HepG2 (cell line): ENCODE measurements around the gene SIGLEC6. TPM values are rescaled to one million over a fixed set of nuclear protein-coding genes. Genes with fewer than 3 reads are reported as not detected.

Experiments used
- AKAP8 ChIP-seq: sonication (generic); formaldehyde crosslinking; IDR thresholded peaks from 2 replicates; pipeline ENCODE4 v1.5.1; 2020; ENCODE audit warnings: mild to moderate bottlenecking, missing genetic modification reagents
- ATRX ChIP-seq: sonication (generic); formaldehyde crosslinking; IDR thresholded peaks from 2 replicates; pipeline ENCODE4 v1.4.0; 2020; ENCODE audit warnings: missing genetic modification reagents, borderline replicate concordance
- CBFB ChIP-seq: sonication (generic); formaldehyde crosslinking; IDR thresholded peaks from 2 replicates; pipeline ENCODE4 v1.4.0; 2020; ENCODE audit warnings: missing genetic modification reagents
- DDIT3 ChIP-seq: sonication (generic); formaldehyde crosslinking; IDR thresholded peaks from 2 replicates; pipeline ENCODE4 v1.4.0; 2020; ENCODE audit warnings: mild to moderate bottlenecking, missing genetic modification reagents
- E2F2 ChIP-seq: sonication (generic); formaldehyde crosslinking; IDR thresholded peaks from 2 replicates; pipeline ENCODE4 v1.4.0; 2020; ENCODE audit warnings: missing genetic modification reagents, borderline replicate concordance
- FOXK2 ChIP-seq: fragments of 450-650 bp; IDR thresholded peaks from 2 replicates; pipeline ENCODE4 v1.6.1; 2016
- GTF2F1 ChIP-seq: fragments of 150-350 bp; IDR thresholded peaks from 2 replicates; pipeline ENCODE4 v1.6.1; 2014; ENCODE audit warnings: low read length
- JUNB ChIP-seq: sonication (generic); formaldehyde crosslinking; IDR thresholded peaks from 2 replicates; pipeline ENCODE4 v1.8.0; 2022; ENCODE audit warnings: missing genetic modification reagents, mild to moderate bottlenecking, borderline replicate concordance
- MNT ChIP-seq: fragments of 450-650 bp; IDR thresholded peaks from 2 replicates; pipeline ENCODE4 v1.6.1; 2016
- NCOR1 ChIP-seq: fragments of 200-600 bp; sonication (generic); IDR thresholded peaks from 2 replicates; pipeline ENCODE4 v1.7.0; 2017; ENCODE audit warnings: antibody characterized with exemption, low read length, borderline replicate concordance
- NR2F6 ChIP-seq, 2 experiments: IDR thresholded peaks; 2 replicates each; pipeline ENCODE4 v1.6.1; 2016; ENCODE audit warnings: antibody characterized with exemption in 1 of 2, mild to moderate bottlenecking in 1 of 2
- SMARCC2 ChIP-seq: fragments of 450-650 bp; IDR thresholded peaks from 2 replicates; pipeline ENCODE4 v1.6.1; 2017; ENCODE audit warnings: antibody characterized with exemption, mild to moderate bottlenecking
- TAF15 ChIP-seq: fragments of 200-400 bp; formaldehyde crosslinking; IDR thresholded peaks from one replicate; pipeline ENCODE4 v1.6.1; 2018; ENCODE audit warnings: mild to moderate bottlenecking, low read depth, low read length; ENCODE audit not compliant: poor library complexity, severe bottlenecking
- TSC22D2 ChIP-seq: sonication (generic); formaldehyde crosslinking; IDR thresholded peaks from 2 replicates; pipeline ENCODE4 v1.5.1; 2020; ENCODE audit warnings: missing genetic modification reagents, mild to moderate bottlenecking, borderline replicate concordance
- U2AF2 ChIP-seq: fragments of 200-400 bp; formaldehyde crosslinking; IDR thresholded peaks from 2 replicates; pipeline ENCODE4 v1.6.1; 2017; ENCODE audit warnings: low read depth, mild to moderate bottlenecking, low read length
- UBTF ChIP-seq: sonication (generic); formaldehyde crosslinking; IDR thresholded peaks from 2 replicates; pipeline ENCODE4 v1.4.0; 2020; ENCODE audit warnings: mild to moderate bottlenecking, missing genetic modification reagents
- YY1 ChIP-seq: IDR thresholded peaks from 2 replicates; pipeline ENCODE4 v1.6.1; 2011; ENCODE audit warnings: low read length, low read depth, moderate library complexity, mild to moderate bottlenecking; ENCODE audit not compliant: insufficient read depth, insufficient replicate concordance
- ZBTB39 ChIP-seq: sonication (generic); formaldehyde crosslinking; IDR thresholded peaks from 2 replicates; pipeline ENCODE4 v1.5.0; 2020; ENCODE audit warnings: missing genetic modification reagents
- ZBTB7A ChIP-seq: sonication (generic); formaldehyde crosslinking; IDR thresholded peaks from 2 replicates; pipeline ENCODE4 v1.8.0; 2022; ENCODE audit warnings: mild to moderate bottlenecking, missing genetic modification reagents
- ZKSCAN8 ChIP-seq: IDR thresholded peaks from 2 replicates; pipeline ENCODE4 v1.6.1; 2016; ENCODE audit warnings: borderline replicate concordance, missing genetic modification reagents, missing compliant biosample characterization
- ZNF138 ChIP-seq: sonication (generic); formaldehyde crosslinking; IDR thresholded peaks from 2 replicates; pipeline ENCODE4 v1.5.0; 2020; ENCODE audit warnings: mild to moderate bottlenecking, low read depth, missing genetic modification reagents
- ZNF263 ChIP-seq: sonication (generic); formaldehyde crosslinking; IDR thresholded peaks from 2 replicates; pipeline ENCODE4 v1.4.0; 2020; ENCODE audit warnings: missing genetic modification reagents
- ZNF550 ChIP-seq: sonication (generic); formaldehyde crosslinking; IDR thresholded peaks from 2 replicates; pipeline ENCODE4 v1.4.0; 2020; ENCODE audit warnings: mild to moderate bottlenecking, missing genetic modification reagents, borderline replicate concordance
- ZNF879 ChIP-seq: sonication (generic); formaldehyde crosslinking; IDR thresholded peaks from 2 replicates; pipeline ENCODE4 v1.8.1; 2023; ENCODE audit warnings: missing genetic modification reagents
- ZNF891 ChIP-seq: sonication (generic); formaldehyde crosslinking; IDR thresholded peaks from 2 replicates; pipeline ENCODE4 v1.5.0; 2020; ENCODE audit warnings: mild to moderate bottlenecking, missing genetic modification reagents
- ZSCAN25 ChIP-seq: sonication (generic); formaldehyde crosslinking; IDR thresholded peaks from 2 replicates; pipeline ENCODE4 v1.8.0; 2022; ENCODE audit warnings: mild to moderate bottlenecking, missing genetic modification reagents
- polyA plus RNA-seq, 8 experiments: library from polyadenylated mRNA; depleted of rRNA in 3 of 8; stranded (reverse) in 7 of 8; unstranded in 1 of 8; fragments of >200 nt; fragmentation: Illumina TruSeq in 4 of 8; extraction: Trizol in 4 of 8; gene quantifications; 2 replicates each; pipeline versions ENCODE4 v1.2.1 to v1.2.3, GENCODE V29; 2011 to 2016; ENCODE audit warnings: low read depth in 4 of 8, missing spikeins in 1 of 8, mixed read lengths in 1 of 8; ENCODE audit not compliant: insufficient read depth in 1 of 8
- total RNA-seq, 5 experiments: library from RNA; depleted of rRNA; stranded (reverse); fragments of >200 nt; fragmentation: Illumina TruSeq; extraction: Trizol; gene quantifications; 2 replicates each; pipeline ENCODE4 v1.2.3, GENCODE V29; 2016; ENCODE audit warnings: low read depth in 1 of 5

The SIGLEC6 gene
- total and polyA plus RNA-seq, 2 of the 13 experiments (the other 11 are each of a cell fraction or from before 2014, with no cell fraction given) = not detected

- TF ChIP-seq ATRX (CRISPR knock-in tag) (no peak), CBFB (CRISPR knock-in tag) (no peak), ZSCAN25 (CRISPR knock-in tag) (no peak), UBTF (CRISPR knock-in tag) (no peak), NR2F6 (IDR thresholded peaks at IDR 0.05) (no peak), NR2F6 (CRISPR knock-in tag; IDR thresholded peaks at IDR 0.05) (no peak), MNT (no peak), ZKSCAN8 (CRISPR knock-in tag) (no peak), TSC22D2 (0 out of 2 replicates have a peak, but pooled peaks have one; percentile 71), SMARCC2 (no peak), ZBTB7A (CRISPR knock-in tag) (no peak), E2F2 (CRISPR knock-in tag) (no peak), JUNB (CRISPR knock-in tag) (peak; percentile 29; the same call in 1 of the 2 replicates), ZNF891 (CRISPR knock-in tag) (no peak), ZNF138 (CRISPR knock-in tag) (no peak), DDIT3 (no peak), ZNF879 (CRISPR knock-in tag) (no peak), ZNF263 (CRISPR knock-in tag) (no peak; the same call in 1 of the 2 replicates), FOXK2 (no peak), AKAP8 (CRISPR knock-in tag) (no peak), ZBTB39 (CRISPR knock-in tag) (no peak), GTF2F1 (no peak), NCOR1 (no peak), TAF15 (no peak), ZNF550 (CRISPR knock-in tag) (no peak), U2AF2 (no peak), YY1 (no peak)
Measured at GRCh38 chr19:51480590-51480989, 50.9 kb downstream of the SIGLEC6 start (continued).
